NOMO-1 (cell line): ENCODE measurements around the gene EMC10.
A peak's percentile ranks its signal among the peaks of the same experiment; 100 is the strongest.

ENCODE experiments used
- DNase-seq, 2 experiments: peaks; one replicate each; lab custom pipeline; 2025; ENCODE audit not compliant: unreplicated experiment in 2 of 2; lab: John Stamatoyannopoulos, UW

Gene EMC10

DNA sequence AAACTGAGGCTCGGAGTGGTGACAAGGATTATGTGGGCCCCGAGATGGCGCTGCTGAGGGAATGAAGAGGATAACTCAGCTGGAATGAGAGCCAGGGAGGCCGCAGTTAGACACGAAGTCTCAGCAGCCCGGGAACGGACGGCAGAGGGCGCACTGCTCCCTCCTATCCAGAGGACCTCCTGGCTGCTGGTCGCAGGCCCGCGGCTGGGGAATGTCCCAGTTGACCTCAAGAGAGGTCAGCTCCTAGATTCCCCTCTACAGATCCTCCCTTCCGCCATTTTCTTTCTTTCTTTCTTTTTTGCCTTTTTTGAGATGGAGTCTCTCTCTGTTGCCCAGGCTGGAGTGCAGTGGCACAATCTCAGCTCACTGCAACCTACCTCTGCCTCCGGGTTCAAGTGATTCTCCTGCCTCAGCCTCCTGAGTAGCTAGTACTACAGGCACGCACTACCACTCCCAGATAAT, 61.5 kb downstream of the EMC10 start:
- DNase-seq, result peak; percentile 44 to 46
